ENCODE measurements around the gene FTO.

The FTO gene

DNA sequence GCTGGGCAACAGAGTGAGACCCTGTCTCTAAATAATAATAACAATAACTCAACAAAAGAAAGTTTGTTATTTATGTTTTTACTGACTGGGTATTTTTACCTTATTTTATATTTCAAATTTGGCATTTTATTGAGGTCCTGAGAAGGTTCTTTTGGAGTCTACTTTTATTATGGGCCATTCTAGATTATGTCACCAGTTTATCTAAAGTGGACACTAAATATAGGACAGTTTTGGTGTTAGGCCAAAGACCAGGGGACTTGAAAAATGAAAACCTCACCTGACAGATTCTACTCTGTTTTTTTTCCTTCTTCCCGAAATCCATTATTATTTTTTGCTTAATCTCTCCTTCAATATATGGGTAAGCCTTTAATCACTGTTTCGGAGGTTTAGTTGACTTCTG, 8.1 kb downstream of the FTO start:
- no peak for DNase-seq

DNA sequence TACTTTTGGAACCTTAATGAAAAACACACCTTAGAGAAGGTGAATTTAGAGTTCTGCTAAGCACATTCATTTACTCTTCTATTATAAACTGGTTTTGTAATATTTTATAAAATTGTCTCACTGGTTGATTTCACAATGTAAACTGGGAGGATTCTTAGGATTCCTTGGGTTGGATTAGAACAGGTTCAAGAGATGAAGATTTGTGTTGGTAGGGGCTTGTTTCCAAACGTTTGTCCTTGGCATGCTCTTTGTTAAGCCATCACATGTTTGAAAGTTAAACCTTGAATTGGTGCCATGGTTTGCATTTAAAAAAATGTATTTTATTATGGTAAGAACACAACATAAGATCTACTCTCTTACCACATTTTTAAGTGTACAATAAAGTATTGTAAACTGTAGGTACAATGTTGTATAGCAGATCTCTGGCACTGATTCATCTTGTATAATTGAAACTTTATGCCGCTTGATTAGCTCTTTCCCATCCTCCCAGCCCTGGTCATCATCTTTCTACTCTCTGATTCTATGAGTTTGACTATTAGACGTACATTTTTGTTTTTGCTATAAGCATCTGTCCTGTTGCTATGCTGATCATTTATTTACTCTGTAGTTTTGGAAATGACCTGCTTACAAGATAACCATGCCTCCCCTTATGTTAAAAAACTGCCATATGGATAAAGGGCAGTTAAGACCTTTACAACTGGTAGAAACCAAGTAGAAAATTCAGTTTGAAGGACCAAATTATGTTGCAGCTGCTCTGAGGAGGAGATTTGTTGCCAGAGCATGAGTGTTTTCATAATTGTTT, 9.6 kb downstream of the FTO start:
- DNase-seq, result no peak

DNA sequence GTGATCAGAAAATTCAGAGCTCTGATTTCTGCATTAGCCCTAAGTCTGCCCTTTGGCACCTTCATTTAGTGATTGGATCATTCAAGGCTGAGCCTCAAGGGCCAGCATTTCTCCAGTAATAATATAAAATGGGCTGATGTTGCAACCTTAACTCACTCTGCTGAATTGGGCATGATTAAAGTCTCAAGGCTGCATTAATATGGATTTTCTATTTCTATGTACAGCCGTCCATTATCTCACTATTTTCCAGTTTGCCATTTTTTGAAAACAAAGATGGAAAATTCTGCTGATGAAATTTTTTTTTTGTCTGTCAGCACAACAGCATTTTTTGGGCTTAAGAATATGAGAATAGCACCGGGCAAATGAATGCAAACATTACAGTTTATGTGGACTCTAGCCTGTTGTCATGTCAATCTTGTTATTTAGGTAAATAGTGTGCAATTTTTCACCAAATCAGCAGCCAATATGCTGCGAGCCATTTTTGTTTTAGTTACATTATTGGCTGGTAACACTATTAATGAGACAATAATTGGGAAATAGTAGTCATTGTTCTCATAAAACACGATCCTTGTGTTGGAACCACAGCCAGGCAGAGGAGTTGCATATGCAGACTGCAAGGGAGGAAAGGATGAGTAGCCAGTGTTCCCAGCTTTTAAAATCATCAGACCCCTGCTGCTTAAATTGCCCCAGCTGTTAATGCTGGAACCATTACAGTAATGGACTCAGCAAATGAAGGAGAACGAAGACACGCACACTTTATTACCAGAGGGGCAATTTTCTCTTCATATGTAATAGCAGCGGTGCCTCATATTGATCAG, 10.5 kb downstream of the FTO start:
- no peak for DNase-seq

- no peak for DNase-seq
These were observed 11.0 kb downstream of the FTO start for GRCh38 chr16:53715023-53715384.

DNA sequence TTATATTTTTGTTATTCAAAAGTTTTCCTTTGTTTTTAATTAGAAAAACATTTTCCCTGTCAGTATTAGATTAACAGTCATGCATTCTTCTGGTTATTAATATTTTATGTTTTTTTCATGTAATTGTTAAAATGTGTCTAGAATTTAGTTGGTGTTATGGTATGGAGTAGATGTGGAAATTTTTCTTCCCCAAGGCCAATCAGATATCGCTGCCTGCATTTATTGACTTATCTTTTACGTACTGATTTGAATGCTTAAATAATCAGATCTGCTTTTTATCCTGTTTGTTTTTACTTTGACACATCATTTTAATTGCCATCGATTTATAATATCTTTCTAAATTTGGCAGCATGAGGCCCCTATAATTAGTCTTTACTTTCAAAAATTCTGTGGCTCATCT, 13.6 kb downstream of the FTO start:
- no peak for DNase-seq

DNA sequence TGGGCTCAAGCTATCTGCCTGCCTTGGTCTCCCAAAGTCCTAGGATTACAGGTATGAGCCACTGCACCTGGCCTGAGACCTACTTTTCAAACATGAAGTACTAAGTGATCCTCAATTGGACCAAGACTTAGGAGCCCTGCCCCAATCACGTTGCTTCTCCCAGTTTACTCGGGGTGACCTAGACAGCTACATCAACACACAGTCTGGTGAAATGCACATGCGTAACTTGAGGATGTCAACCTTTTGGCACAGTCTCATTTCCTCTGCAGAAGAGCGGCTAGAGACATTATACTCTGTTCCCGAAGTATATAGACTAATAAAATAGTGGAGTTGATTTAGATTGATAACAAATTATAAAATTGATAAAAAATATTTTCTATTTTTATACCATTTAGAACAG, 17.1 kb downstream of the FTO start:
- DNase-seq, result no peak

- no peak for DNase-seq
These were observed 22.7 kb downstream of the FTO start for GRCh38 chr16:53726625-53727024.

DNA sequence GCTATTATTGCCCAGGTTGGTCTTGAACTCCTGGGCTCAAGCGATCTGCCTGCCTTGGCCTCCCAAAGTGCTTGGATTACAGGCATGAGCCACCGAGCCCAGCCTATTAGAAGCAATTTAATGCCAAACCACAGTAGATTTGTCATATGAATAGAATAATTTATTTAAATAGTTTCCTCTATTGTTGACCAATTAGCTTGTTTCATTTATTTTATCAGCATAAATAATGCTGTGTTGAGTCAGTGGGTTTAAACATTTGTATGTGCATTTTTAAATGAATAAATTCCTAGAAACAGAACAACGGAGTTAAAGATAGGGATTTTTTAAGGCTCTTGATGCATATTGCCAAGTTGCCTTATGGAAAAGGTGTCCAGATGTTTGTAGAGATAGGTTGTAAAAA, 26.7 kb downstream of the FTO start:
- DNase-seq, result no peak

DNA sequence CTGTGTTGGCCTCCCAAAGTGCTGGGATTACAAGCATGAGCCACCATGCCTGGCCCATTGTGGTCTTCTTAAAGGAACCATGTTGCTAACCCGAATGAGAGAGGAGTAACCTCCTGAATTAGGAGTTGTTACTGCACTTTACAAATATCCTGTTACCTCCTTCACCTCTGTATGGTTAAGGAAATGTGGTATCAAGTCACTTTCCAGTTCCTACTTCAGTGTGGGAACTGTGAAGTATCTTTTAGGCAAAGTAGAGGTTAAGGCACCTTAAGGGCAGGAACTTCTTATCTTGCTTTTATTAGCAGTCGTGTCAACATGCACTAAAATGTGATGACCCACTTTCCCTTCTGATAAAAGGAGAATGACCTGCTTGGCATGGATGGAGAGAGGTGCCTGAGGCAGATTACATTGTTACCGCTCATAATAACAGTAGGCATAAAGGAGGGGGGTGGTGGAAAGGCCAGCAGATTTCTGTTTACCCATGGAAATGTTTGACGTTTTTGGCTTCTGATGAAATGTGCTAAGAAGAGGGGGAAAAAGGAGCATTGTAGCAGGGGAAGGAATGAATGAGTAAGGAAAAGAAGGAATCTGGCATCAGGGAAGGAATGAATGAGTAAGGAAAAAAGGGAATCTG, 28.5 kb downstream of the FTO start:
- no peak for DNase-seq

- DNase-seq, result no peak
These were observed 31.0 kb downstream of the FTO start for GRCh38 chr16:53734908-53735307.

GRCh38 chr16:53736297-53736696, 32.3 kb downstream of the FTO start:
- no peak for DNase-seq

- no peak for DNase-seq
These were observed 33.6 kb downstream of the FTO start for GRCh38 chr16:53737552-53737951.

DNA sequence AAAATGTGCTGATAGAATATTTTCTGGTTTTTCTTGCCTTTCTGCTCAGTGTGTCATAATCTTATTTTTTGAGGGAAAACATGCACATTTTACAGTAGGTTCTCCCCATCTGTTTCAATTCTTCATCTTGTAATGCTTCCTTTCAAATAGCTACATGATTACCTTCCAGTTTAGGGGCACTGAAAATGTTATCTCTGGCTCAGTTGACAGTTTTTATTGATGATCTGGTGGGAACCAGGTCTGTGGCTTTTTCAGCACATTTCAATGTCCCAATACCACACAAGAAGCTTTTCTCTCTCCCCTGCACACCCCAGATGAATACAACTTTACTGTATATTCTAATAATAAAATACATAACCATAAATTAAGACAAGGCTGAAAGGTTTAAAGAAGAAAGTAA, 36.5 kb downstream of the FTO start:
- no peak for DNase-seq

GRCh38 chr16:53740933-53741531, 37.1 kb downstream of the FTO start:
- DNase-seq, result no peak

GRCh38 chr16:53741546-53741945, 37.6 kb downstream of the FTO start:
- DNase-seq, result no peak

DNA sequence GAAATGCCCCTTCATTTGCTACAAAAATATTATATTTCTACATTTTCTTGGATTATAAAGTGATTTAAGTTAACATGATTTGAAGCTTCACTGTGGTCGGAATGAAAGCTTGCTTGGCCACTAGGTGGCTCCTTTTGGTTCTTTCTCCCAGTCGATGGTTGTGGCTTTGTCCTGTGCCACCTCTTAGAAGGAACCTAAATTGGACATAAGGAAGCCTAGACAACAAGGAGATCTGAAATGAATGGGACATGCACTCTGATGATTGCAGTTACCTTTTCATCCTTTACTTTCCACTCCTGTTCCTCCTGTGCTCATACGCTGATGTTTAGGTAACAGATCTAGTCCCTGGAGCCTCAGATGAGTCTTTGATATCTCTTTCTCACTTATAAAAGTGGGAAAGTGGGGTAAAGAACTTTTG, 39.2 kb downstream of the FTO start:
- DNase-seq, result peak; percentile 7 to 19

DNA sequence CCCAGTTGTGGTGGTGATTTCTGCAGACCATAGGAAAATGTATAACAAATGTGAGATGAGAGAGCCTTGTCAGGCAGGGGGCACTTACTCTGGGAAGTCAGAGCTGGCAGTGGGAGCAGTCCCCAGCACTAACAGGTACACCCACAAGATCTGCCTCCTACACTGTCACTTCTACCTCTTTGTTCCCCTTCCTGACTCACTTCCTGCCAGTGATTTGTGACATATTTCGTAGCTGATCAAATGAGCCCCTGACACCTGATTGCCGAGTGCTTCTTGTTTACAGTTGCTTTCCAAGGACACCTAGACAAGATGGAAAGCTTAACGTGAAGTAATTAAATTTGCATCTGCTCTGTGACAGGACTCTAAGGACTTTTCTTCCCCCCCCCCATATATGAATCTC, 40.5 kb downstream of the FTO start:
- DNase-seq, result peak in 1 of 2 donors; percentile 19

DNA sequence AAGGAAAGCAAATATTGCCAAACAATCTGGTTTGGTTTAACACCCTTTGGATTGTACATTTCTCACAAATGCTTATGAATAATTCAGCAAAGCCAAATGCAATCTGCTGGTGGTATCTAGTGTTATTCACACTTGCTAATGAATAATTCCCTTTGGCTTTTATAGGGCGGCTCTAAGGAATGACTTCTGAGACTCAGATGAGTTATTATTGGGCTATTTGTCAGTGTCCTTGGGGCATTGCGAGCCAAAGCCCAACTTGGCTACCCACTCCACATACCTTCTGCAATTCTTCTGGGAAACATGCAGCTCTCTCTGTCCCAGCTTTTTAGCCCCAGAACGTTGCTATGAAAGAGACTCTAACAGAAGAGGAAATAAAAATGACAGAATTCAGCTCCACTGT, 41.1 kb downstream of the FTO start:
- no peak for DNase-seq

GRCh38 chr16:53745753-53746266, 41.9 kb downstream of the FTO start:
- DNase-seq, result no peak

- no peak for DNase-seq
These were observed 48.6 kb downstream of the FTO start for GRCh38 chr16:53752560-53752959.

DNA sequence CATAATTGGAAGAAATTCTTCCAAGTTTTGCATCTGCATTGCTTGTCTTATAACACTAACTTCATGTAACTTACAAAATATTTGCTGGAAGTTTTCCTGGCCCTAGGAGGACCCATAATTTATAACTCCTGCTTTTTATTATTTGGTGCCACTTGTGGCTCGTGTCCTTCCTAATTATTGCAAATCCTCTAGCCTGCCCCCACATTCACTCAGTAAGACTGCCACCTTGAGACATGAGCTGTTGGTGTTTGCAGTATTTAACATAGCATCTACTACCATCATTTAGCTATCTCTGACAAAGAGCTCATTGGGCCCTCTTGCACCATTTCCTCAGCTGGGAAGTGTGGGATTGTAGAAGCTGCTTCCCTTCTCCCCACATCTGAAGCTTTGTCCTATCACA, 49.5 kb downstream of the FTO start:
- DNase-seq, result no peak

GRCh38 chr16:53755026-53755910, 51.3 kb downstream of the FTO start:
- no peak for DNase-seq
